Measurements from ENCODE around the gene CREB3L2.
"Not testable (repeated sequence)": the region's sequence is repeated elsewhere in the genome, so short reads cannot be mapped to it uniquely, and the experiment has no call there.

CREB3L2 gene

GRCh38 chr7:137969828-137970227, 32.1 kb downstream of the CREB3L2 start:
- no peak for DNase-seq (ENCODE audit: low read depth, low spot score)

GRCh38 chr7:137968890-137969289, 33.0 kb downstream of the CREB3L2 start:
- DNase-seq (ENCODE audit: low read depth, low spot score) = no peak

GRCh38 chr7:137968339-137968738, 33.5 kb downstream of the CREB3L2 start:
- not testable (repeated sequence) for DNase-seq (ENCODE audit: low read depth, low spot score)

- no peak for DNase-seq (ENCODE audit: low read depth, low spot score)
Observed at GRCh38 chr7:137967143-137968018, 34.5 kb downstream of the CREB3L2 start.

GRCh38 chr7:137966641-137967142, 35.2 kb downstream of the CREB3L2 start:
- no peak for DNase-seq (ENCODE audit: low read depth, low spot score)

- DNase-seq (ENCODE audit: low read depth, low spot score) = no peak
Observed at GRCh38 chr7:137965942-137966640, 35.8 kb downstream of the CREB3L2 start.

- no peak for DNase-seq (ENCODE audit: low read depth, low spot score)
Observed at GRCh38 chr7:137964824-137965545, 36.9 kb downstream of the CREB3L2 start.

- DNase-seq (ENCODE audit: low read depth, low spot score) = no peak
Observed at GRCh38 chr7:137962875-137963507, 38.9 kb downstream of the CREB3L2 start.

GRCh38 chr7:137962491-137962874, 39.4 kb downstream of the CREB3L2 start:
- no peak for DNase-seq (ENCODE audit: low read depth, low spot score)

GRCh38 chr7:137961200-137962177, 40.4 kb downstream of the CREB3L2 start:
- no peak for DNase-seq (ENCODE audit: low read depth, low spot score)

- no peak for DNase-seq (ENCODE audit: low read depth, low spot score)
Observed at GRCh38 chr7:137960020-137960419, 41.9 kb downstream of the CREB3L2 start.

- DNase-seq (ENCODE audit: low read depth, low spot score) = no peak
Observed at GRCh38 chr7:137958470-137959431, 43.1 kb downstream of the CREB3L2 start.

GRCh38 chr7:137957887-137958286, 44.0 kb downstream of the CREB3L2 start:
- DNase-seq (ENCODE audit: low read depth, low spot score) = no peak

GRCh38 chr7:137956591-137956990, 45.3 kb downstream of the CREB3L2 start:
- DNase-seq (ENCODE audit: low read depth, low spot score) = no peak

- no peak for DNase-seq (ENCODE audit: low read depth, low spot score)
Observed at GRCh38 chr7:137956183-137956582, 45.7 kb downstream of the CREB3L2 start.

GRCh38 chr7:137954614-137955013, 47.3 kb downstream of the CREB3L2 start:
- no peak for DNase-seq (ENCODE audit: low read depth, low spot score)

- DNase-seq (ENCODE audit: low read depth, low spot score) = peak; percentile 89
Observed at GRCh38 chr7:137953665-137954470, 48.0 kb downstream of the CREB3L2 start.

GRCh38 chr7:137953043-137953664, 48.7 kb downstream of the CREB3L2 start:
- DNase-seq (ENCODE audit: low read depth, low spot score) = no peak
